GM18861 (cell line): Measurements from ENCODE around the gene STAMBP.
"Not testable (repeated sequence)": the region's sequence is repeated elsewhere in the genome, so short reads cannot be mapped to it uniquely, and the experiment has no call there.

ENCODE experiments used
- ATAC-seq: cut with Tn5 transposase; IDR thresholded peaks from one replicate; pipeline ENCODE4 v1.9.1; 2021; ENCODE audit not compliant: unreplicated experiment

The STAMBP gene

GRCh38 chr2:73828818-73829570 lies at the start of gene STAMBP:
Gene STAMBP (plus strand): TSS chr2:73828961. CDS start chr2:73830857, 1,896 bp downstream.
- ATAC-seq, result peak; percentile 70

- peak; percentile 99 for ATAC-seq
Observed at GRCh38 chr2:73779467-73780236, 49.1 kb upstream of the STAMBP start, which contains the start of gene DUSP11. Gene DUSP11 (minus strand): TSS chr2:73780103. CDS start chr2:73779974, 129 bp downstream.

- ATAC-seq, result no peak
Observed at GRCh38 chr2:73780237-73780582, 48.6 kb upstream of the STAMBP start.

GRCh38 chr2:73783402-73783801 lies 45.4 kb upstream of the STAMBP start:
- not testable (repeated sequence) for ATAC-seq

- ATAC-seq, result not testable (repeated sequence)
Observed at GRCh38 chr2:73783883-73784282, 44.9 kb upstream of the STAMBP start, which contains the start of gene C2orf78. Gene C2orf78 (plus strand): TSS chr2:73784183. CDS start chr2:73784310, 127 bp downstream.

GRCh38 chr2:73811878-73812277 lies 16.9 kb upstream of the STAMBP start:
- ATAC-seq, result no peak

- no peak for ATAC-seq
Observed at GRCh38 chr2:73812635-73813034, 16.1 kb upstream of the STAMBP start.

- ATAC-seq, result no peak
Observed at GRCh38 chr2:73818296-73818695, 10.5 kb upstream of the STAMBP start.

- peak; percentile 56 for ATAC-seq
Observed at GRCh38 chr2:73821227-73821626, 7.5 kb upstream of the STAMBP start.

- no peak for ATAC-seq
Observed at GRCh38 chr2:73821669-73822068, 7.1 kb upstream of the STAMBP start.

GRCh38 chr2:73822276-73822675 lies 6.5 kb upstream of the STAMBP start:
- ATAC-seq, result peak; percentile 69

- no peak for ATAC-seq
Observed at GRCh38 chr2:73822991-73823390, 5.8 kb upstream of the STAMBP start.

GRCh38 chr2:73823416-73823815 lies 5.3 kb upstream of the STAMBP start:
- ATAC-seq, result no peak

- no peak for ATAC-seq
Observed at GRCh38 chr2:73823916-73824523, 4.7 kb upstream of the STAMBP start.

GRCh38 chr2:73825408-73825807 lies 3.4 kb upstream of the STAMBP start:
- ATAC-seq, result no peak

GRCh38 chr2:73827018-73827417 lies 1.7 kb upstream of the STAMBP start:
- no peak for ATAC-seq

GRCh38 chr2:73827660-73828388 lies 937 bp upstream of the STAMBP start:
- ATAC-seq, result no peak

GRCh38 chr2:73828389-73828817 lies 358 bp upstream of the STAMBP start:
- no peak for ATAC-seq

GRCh38 chr2:73830871-73831401 lies 2.2 kb downstream of the STAMBP start:
- no peak for ATAC-seq

- ATAC-seq, result no peak
Observed at GRCh38 chr2:73832930-73833329, 4.2 kb downstream of the STAMBP start.
